OCI-LY3 (cell line): ENCODE results near the gene KRABD2.

Source experiments
- H2AFZ ChIP-seq: fragments of 200-600, 300-600 bp; shearing (Covaris generic); 2 replicates; pipeline ENCODE4 v1.6.0; 2014; ENCODE audit warnings: antibody characterized with exemption, low read depth, low read length
- H3K27ac ChIP-seq: fragments of 200-600, 300-600 bp; sonication (generic); 2 replicates; pipeline ENCODE4 v1.5.1; 2014; ENCODE audit warnings: mild to moderate bottlenecking, low read length, moderate library complexity, mixed read lengths
- H3K27me3 ChIP-seq: fragments of 200-600, 300-600 bp; sonication (generic); 2 replicates; pipeline ENCODE4 v1.6.1; 2014; ENCODE audit warnings: low read depth, low read length, mixed read lengths
- H3K36me3 ChIP-seq: fragments of 200-600, 300-600 bp; sonication (generic); replicated peaks from 2 replicates; pipeline ENCODE3; 2014; ENCODE audit warnings: low read depth, low read length, mixed read lengths
- H3K4me1 ChIP-seq: fragments of 300-600, 200-600 bp; sonication (generic); 2 replicates; pipeline ENCODE4 v1.6.1; 2014; ENCODE audit warnings: low read length, mixed read lengths
- H3K4me2 ChIP-seq: fragments of 200-600, 300-600 bp; sonication (generic); 2 replicates; pipeline ENCODE4 v1.6.1; 2014; ENCODE audit warnings: low read length, mixed read lengths
- H3K4me3 ChIP-seq: fragments of 300-600, 200-600 bp; sonication (generic); 2 replicates; pipeline ENCODE4 v1.5.1; 2014; ENCODE audit warnings: antibody characterized with exemption, mild to moderate bottlenecking, low read length, moderate library complexity
- H3K79me2 ChIP-seq: fragments of 300-600, 200-600 bp; shearing (Covaris generic); 2 replicates; pipeline ENCODE4 v1.6.1; 2014; ENCODE audit warnings: mild to moderate bottlenecking, low read length, mixed read lengths
- H3K9ac ChIP-seq: fragments of 300-600, 200-600 bp; shearing (Covaris generic); 2 replicates; pipeline ENCODE4 v1.6.0; 2014; ENCODE audit warnings: mild to moderate bottlenecking, low read length, moderate library complexity
- H3K9me3 ChIP-seq: fragments of 200-600, 300-600 bp; shearing (Covaris generic); 2 replicates; pipeline ENCODE4 v1.6.1; 2014; ENCODE audit warnings: low read length, mixed read lengths; ENCODE audit not compliant: insufficient read depth
- H4K20me1 ChIP-seq: fragments of 200-600, 300-600 bp; sonication (generic); 2 replicates; pipeline ENCODE4 v1.6.1; 2016; ENCODE audit warnings: low read length, mixed read lengths; ENCODE audit not compliant: insufficient read depth
- CTCF ChIP-seq: fragments of 200-600, 300-600 bp; sonication (generic); IDR thresholded peaks from 2 replicates; pipeline ENCODE4 v1.5.1; 2014; ENCODE audit warnings: antibody characterized with exemption, low read length, low read depth
- EZH2phosphoT487 ChIP-seq: fragments of 200-600 bp; shearing (Covaris generic); IDR thresholded peaks from 2 replicates; pipeline ENCODE4 v1.6.1; 2018; ENCODE audit warnings: antibody characterized with exemption, mixed run types, low read depth

Gene KRABD2

GRCh38 chr17:8418471-8418870, 42.0 kb upstream of the KRABD2 start:
- no peaks in the 10 kb centered on the region for H3K36me3 ChIP-seq
- no peak overlapping the region for H3K4me3 ChIP-seq
- H3K79me2 ChIP-seq, result no peaks in the 10 kb centered on the region
- H2AFZ ChIP-seq, result no peak overlapping the region
- H4K20me1 ChIP-seq, result no peaks in the 10 kb centered on the region
- H3K9me3 ChIP-seq, result no peaks in the 10 kb centered on the region
- H3K27me3 ChIP-seq, result no peaks in the 10 kb centered on the region
- no peak for TF ChIP-seq EZH2phosphoT487
- no peak for TF ChIP-seq CTCF
- H3K27ac ChIP-seq, result no peak overlapping the region
- no peaks in the 10 kb centered on the region for H3K4me1 ChIP-seq
- no peak overlapping the region for H3K4me2 ChIP-seq
- no peak overlapping the region for H3K9ac ChIP-seq

GRCh38 chr17:8417806-8418205, 41.3 kb upstream of the KRABD2 start:
- Histone ChIP-seq H3K4me1 (no peaks in the 10 kb centered on the region), H3K9ac (no peak overlapping the region), H3K36me3 (no peaks in the 10 kb centered on the region), H3K79me2 (no peaks in the 10 kb centered on the region), H3K9me3 (no peaks in the 10 kb centered on the region), H3K4me2 (no peak overlapping the region), H4K20me1 (no peaks in the 10 kb centered on the region), H3K4me3 (no peak overlapping the region), H2AFZ (no peak overlapping the region), H3K27me3 (no peaks in the 10 kb centered on the region), H3K27ac (no peak overlapping the region)
- no peak for TF ChIP-seq EZH2phosphoT487
- no peak for TF ChIP-seq CTCF

GRCh38 chr17:8413938-8414337, 37.4 kb upstream of the KRABD2 start:
- H2AFZ ChIP-seq, result no peak overlapping the region
- no peaks in the 10 kb centered on the region for H3K79me2 ChIP-seq
- H3K9ac ChIP-seq, result no peak overlapping the region
- H3K4me2 ChIP-seq, result no peak overlapping the region
- no peak overlapping the region for H3K27ac ChIP-seq
- no peaks in the 10 kb centered on the region for H3K36me3 ChIP-seq
- no peak overlapping the region for H3K4me3 ChIP-seq
- no peaks in the 10 kb centered on the region for H4K20me1 ChIP-seq
- peaks cover 5% of the 10 kb centered on the region for H3K4me1 ChIP-seq
- H3K9me3 ChIP-seq, result no peaks in the 10 kb centered on the region
- TF ChIP-seq CTCF (no peak), EZH2phosphoT487 (no peak)
- no peaks in the 10 kb centered on the region for H3K27me3 ChIP-seq

GRCh38 chr17:8413328-8413727, 36.8 kb upstream of the KRABD2 start:
- Histone ChIP-seq H2AFZ (no peak overlapping the region), H3K4me2 (no peak overlapping the region), H3K4me3 (no peak overlapping the region), H3K36me3 (no peaks in the 10 kb centered on the region), H3K9me3 (no peaks in the 10 kb centered on the region), H3K79me2 (no peaks in the 10 kb centered on the region), H3K27ac (no peak overlapping the region), H3K9ac (no peak overlapping the region), H3K27me3 (no peaks in the 10 kb centered on the region), H3K4me1 (peaks cover 5% of the 10 kb centered on the region), H4K20me1 (no peaks in the 10 kb centered on the region)
- TF ChIP-seq EZH2phosphoT487, result no peak
- TF ChIP-seq CTCF, result no peak
